Neural cell (in vitro differentiated cells): ENCODE data around the gene LRRC31. TPM values are rescaled to one million over a fixed set of nuclear protein-coding genes. Genes with fewer than 3 reads are reported as not detected.

Experiments used
- H2AFZ ChIP-seq: fragments of 200-600, 300-800 bp; sonication (generic), shearing (Covaris generic); 2 replicates; pipeline ENCODE4 v1.6.0; 2014; ENCODE audit warnings: low read depth, mild to moderate bottlenecking, antibody characterized with exemption, low read length, moderate library complexity
- H3F3A ChIP-seq: fragments of 200-600 bp; shearing (Covaris generic); 2 replicates; pipeline ENCODE4 v1.6.1; 2016; ENCODE audit warnings: mild to moderate bottlenecking, moderate library complexity, mixed read lengths, antibody characterized with exemption, low read length; ENCODE audit not compliant: insufficient read depth, poor library complexity, severe bottlenecking
- H3K27ac ChIP-seq: fragments of 200-600, 300-800 bp; sonication (generic), shearing (Covaris generic); 2 replicates; pipeline ENCODE4 v1.5.1; 2014; ENCODE audit warnings: mild to moderate bottlenecking, low read length, moderate library complexity
- H3K27me3 ChIP-seq: fragments of 300-800, 200-600 bp; sonication (generic), shearing (Covaris generic); 2 replicates; pipeline ENCODE4 v1.6.0; 2014; ENCODE audit warnings: mild to moderate bottlenecking, low read depth, low read length, moderate library complexity; ENCODE audit not compliant: insufficient read depth
- H3K36me3 ChIP-seq: fragments of 300-800, 200-600 bp; sonication (generic), shearing (Covaris generic); 2 replicates; pipeline ENCODE4 v1.5.1; 2014; ENCODE audit warnings: mild to moderate bottlenecking, antibody characterized with exemption, low read length, moderate library complexity; ENCODE audit not compliant: insufficient read depth
- H3K4me2 ChIP-seq: fragments of 300-800, 200-600 bp; sonication (generic), shearing (Covaris generic); 2 replicates; pipeline ENCODE4 v1.6.0; 2014; ENCODE audit warnings: mild to moderate bottlenecking, low read length
- H3K4me3 ChIP-seq: fragments of 300-800, 200-600 bp; sonication (generic), shearing (Covaris generic); 2 replicates; pipeline ENCODE4 v1.5.1; 2014; ENCODE audit warnings: mild to moderate bottlenecking, low read length, moderate library complexity
- H3K79me2 ChIP-seq: fragments of 200-600 bp; shearing (Covaris generic); replicated peaks from 2 replicates; pipeline ENCODE4 v1.6.0; 2014; ENCODE audit warnings: mild to moderate bottlenecking, low read length, moderate library complexity; ENCODE audit not compliant: insufficient read depth
- H3K9ac ChIP-seq: fragments of 300-800, 200-600 bp; sonication (generic), shearing (Covaris generic); 2 replicates; pipeline ENCODE4 v1.6.1; 2016; ENCODE audit warnings: mild to moderate bottlenecking, low read length, mixed read lengths
- H3K9me2 ChIP-seq: fragments of 200-600 bp; shearing (Covaris generic); 2 replicates; pipeline ENCODE4 v1.6.1; 2016; ENCODE audit warnings: mild to moderate bottlenecking, low read length, mixed read lengths; ENCODE audit not compliant: insufficient read depth
- H3K9me3 ChIP-seq: fragments of 200-600, 300-800 bp; sonication (generic), shearing (Covaris generic); 2 replicates; pipeline ENCODE4 v1.6.1; 2016; ENCODE audit warnings: mild to moderate bottlenecking, mixed run types, low read length, moderate library complexity, mixed read lengths
- H4K20me1 ChIP-seq: fragments of 200-600 bp; shearing (Covaris generic); 2 replicates; pipeline ENCODE4 v1.6.1; 2016; ENCODE audit warnings: mild to moderate bottlenecking, mixed run types; ENCODE audit not compliant: insufficient read depth
- CTCF ChIP-seq: fragments of 450-650 bp; IDR thresholded peaks from 2 replicates; pipeline ENCODE4 v1.5.1; 2014; ENCODE audit warnings: antibody characterized with exemption, mild to moderate bottlenecking, moderate library complexity; ENCODE audit not compliant: poor library complexity, severe bottlenecking
- EP300 ChIP-seq: fragments of 450-650 bp; conservative IDR thresholded peaks from 2 replicates; pipeline ENCODE4 v1.6.1; 2014; ENCODE audit warnings: antibody characterized with exemption, mild to moderate bottlenecking, moderate library complexity; ENCODE audit not compliant: poor library complexity, severe bottlenecking
- EZH2 ChIP-seq: fragments of 200-600, 300-800 bp; shearing (Covaris generic), sonication (generic); IDR thresholded peaks from 2 replicates; pipeline ENCODE4 v1.6.1; 2014; ENCODE audit warnings: antibody characterized with exemption, low read length, borderline replicate concordance, mild to moderate bottlenecking; ENCODE audit not compliant: insufficient read depth, poor library complexity, severe bottlenecking
- MXI1 ChIP-seq: fragments of 450-650 bp; conservative IDR thresholded peaks from 2 replicates; pipeline ENCODE4 v1.6.1; 2014; ENCODE audit warnings: antibody characterized with exemption, mild to moderate bottlenecking; ENCODE audit not compliant: poor library complexity, severe bottlenecking
- POLR2AphosphoS5 ChIP-seq: IDR thresholded peaks from 2 replicates; pipeline ENCODE4 v1.6.1; 2012
- RAD21 ChIP-seq: fragments of 450-650 bp; conservative IDR thresholded peaks from 2 replicates; pipeline ENCODE4 v1.6.1; 2014; ENCODE audit warnings: antibody characterized with exemption, mild to moderate bottlenecking, moderate library complexity
- REST ChIP-seq: IDR thresholded peaks from 2 replicates; pipeline ENCODE4 v1.6.1; 2012; ENCODE audit warnings: borderline replicate concordance
- SMC3 ChIP-seq: fragments of 450-650 bp; conservative IDR thresholded peaks from 2 replicates; pipeline ENCODE4 v1.6.1; 2014; ENCODE audit warnings: antibody characterized with exemption, mild to moderate bottlenecking, moderate library complexity; ENCODE audit not compliant: poor library complexity
- TAF1 ChIP-seq: IDR thresholded peaks from 2 replicates; pipeline ENCODE4 v1.6.1; 2012; ENCODE audit warnings: low read depth
- polyA plus RNA-seq: library from polyadenylated mRNA; depleted of rRNA; stranded (reverse); fragments of >200 nt; gene quantifications from 2 replicates; pipeline ENCODE4 v1.2.3, GENCODE V29; 2014

LRRC31 gene
- polyA plus RNA-seq, 1 donor from 2014 or later = not detected

- Histone ChIP-seq H4K20me1 (no peaks in the 10 kb centered on the region), H3K9ac (no peak overlapping the region), H3K4me3 (no peak overlapping the region), H3K36me3 (no peaks in the 10 kb centered on the region), H2AFZ (no peak overlapping the region), H3K79me2 (no peaks in the 10 kb centered on the region), H3K27ac (no peak overlapping the region), H3K27me3 (no peaks in the 10 kb centered on the region), H3K4me2 (no peak overlapping the region), H3K9me3 (no peaks in the 10 kb centered on the region), H3F3A (no peaks in the 10 kb centered on the region), H3K9me2 (no peaks in the 10 kb centered on the region)
- no peak for TF ChIP-seq CTCF
- no peak for TF ChIP-seq MXI1
- TF ChIP-seq RAD21 = no peak
- no peak for TF ChIP-seq POLR2AphosphoS5
- no peak for TF ChIP-seq REST
- no peak for TF ChIP-seq EZH2
- no peak for TF ChIP-seq EP300
- no peak for TF ChIP-seq TAF1
- TF ChIP-seq SMC3 = no peak
These were observed 26.8 kb downstream of the LRRC31 start for GRCh38 chr3:169842960-169843359.

GRCh38 chr3:169841171-169841570 is 28.6 kb downstream of the LRRC31 start:
- no peaks in the 10 kb centered on the region for H3K27me3 ChIP-seq
- H3K9me3 ChIP-seq = no peaks in the 10 kb centered on the region
- H3K9ac ChIP-seq = no peak overlapping the region
- H3F3A ChIP-seq = no peaks in the 10 kb centered on the region
- TF ChIP-seq EP300 (no peak), MXI1 (no peak), REST (no peak), RAD21 (no peak), EZH2 (no peak), POLR2AphosphoS5 (no peak), CTCF (no peak), TAF1 (no peak)
- H3K9me2 ChIP-seq = no peaks in the 10 kb centered on the region
- no peaks in the 10 kb centered on the region for H4K20me1 ChIP-seq
- H2AFZ ChIP-seq = no peak overlapping the region
- no peaks in the 10 kb centered on the region for H3K79me2 ChIP-seq
- no peak overlapping the region for H3K4me3 ChIP-seq
- H3K27ac ChIP-seq = no peak overlapping the region
- H3K4me2 ChIP-seq = no peak overlapping the region
- no peaks in the 10 kb centered on the region for H3K36me3 ChIP-seq
